Astrocyte of the spinal cord (primary cell): ENCODE results near the gene TTN.
A peak's percentile ranks its signal among the peaks of the same experiment; 100 is the strongest.

ENCODE experiments used
- DNase-seq: peaks from one replicate; pipeline ENCODE4 v3.0.0; 2011; ENCODE audit warnings: low read depth, low spot score
- H3K4me3 ChIP-seq: 2 replicates; pipeline ENCODE4 v1.5.1; 2011; ENCODE audit warnings: low read depth, mild to moderate bottlenecking, low read length, moderate library complexity
- CTCF ChIP-seq: IDR thresholded peaks from 2 replicates; pipeline ENCODE4 v1.5.1; 2012; ENCODE audit warnings: low read depth, mild to moderate bottlenecking, low read length, inconsistent platforms
- in situ Hi-C: cut with HindIII; loops from 2 replicates; pipeline ENCODE4 v1.10.0; 2017; ENCODE audit warnings: low sequenced_read_pairs

TTN gene

DNA sequence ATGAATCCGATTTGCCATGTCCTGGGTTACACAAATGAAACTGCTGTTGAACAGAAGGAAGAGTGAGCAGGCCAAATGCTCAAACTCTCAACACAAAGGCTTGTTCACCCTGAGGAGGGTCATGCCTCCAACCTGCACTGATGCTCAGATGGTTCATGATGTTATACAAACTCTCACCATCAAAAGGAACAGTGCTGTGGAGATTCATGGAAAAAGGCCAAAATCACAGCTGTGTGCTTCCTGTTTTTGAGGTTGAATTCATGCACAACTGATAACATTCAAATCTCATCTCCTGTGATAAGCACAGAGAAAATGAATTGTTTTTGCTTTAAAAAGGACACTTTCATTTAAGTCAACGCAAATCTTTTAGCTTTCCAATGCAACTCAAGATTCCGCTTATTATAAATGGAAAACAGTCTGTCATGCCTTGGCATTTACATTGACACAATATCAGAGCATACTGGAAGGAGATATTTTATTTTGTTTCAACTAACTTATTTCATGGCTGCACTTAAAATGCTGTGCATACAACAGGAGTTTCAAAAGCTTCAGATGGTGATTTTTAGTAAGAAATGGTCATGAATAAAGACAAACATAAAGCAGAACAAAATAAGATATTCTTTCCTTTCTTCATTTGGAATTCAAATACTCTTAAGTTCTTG, 22.2 kb upstream of the TTN start:
- in situ Hi-C loops, result no loop called here
- H3K4me3 ChIP-seq, result no peak overlapping the region
- DNase-seq, result peak; percentile 31
- no peak for TF ChIP-seq CTCF

- no peak overlapping the region for H3K4me3 ChIP-seq
- in situ Hi-C loops, result no loop called here
- DNase-seq, result no peak
- no peak for TF ChIP-seq CTCF
Observed at GRCh38 chr2:178828486-178828881, 21.3 kb upstream of the TTN start.

- DNase-seq, result peak; percentile 7
- no peak for TF ChIP-seq CTCF
- no peak overlapping the region for H3K4me3 ChIP-seq
- in situ Hi-C loops, result no loop called here
Observed at GRCh38 chr2:178827739-178828485, 20.7 kb upstream of the TTN start.

GRCh38 chr2:178827111-178827510, 19.9 kb upstream of the TTN start:
- in situ Hi-C loops, result no loop called here
- no peak overlapping the region for H3K4me3 ChIP-seq
- DNase-seq, result no peak
- TF ChIP-seq CTCF, result no peak

- in situ Hi-C loops, result no loop called here
- TF ChIP-seq CTCF, result no peak
- no peak overlapping the region for H3K4me3 ChIP-seq
- peak; percentile 70 for DNase-seq
Observed at GRCh38 chr2:178825183-178825582, 18.0 kb upstream of the TTN start.

- in situ Hi-C loops, result no loop called here
- H3K4me3 ChIP-seq, result no peak overlapping the region
- TF ChIP-seq CTCF, result no peak
- DNase-seq, result no peak
Observed at GRCh38 chr2:178824181-178824580, 17.0 kb upstream of the TTN start.
